GM21528 (cell line): ENCODE data around the gene PHACTR1.

Experiments
- ATAC-seq: cut with Tn5 transposase; IDR thresholded peaks from one replicate; pipeline ENCODE4 v1.9.1; 2021; ENCODE audit warnings: mild to moderate bottlenecking, moderate library complexity; ENCODE audit not compliant: unreplicated experiment, low FRiP score

Gene PHACTR1

GRCh38 chr6:12798326-12798725, 81.8 kb downstream of the PHACTR1 start:
- ATAC-seq, result no peak

GRCh38 chr6:12800120-12800519, 83.6 kb downstream of the PHACTR1 start:
- no peak for ATAC-seq

- ATAC-seq, result no peak
These were observed 84.6 kb downstream of the PHACTR1 start for GRCh38 chr6:12801141-12801540.

GRCh38 chr6:12802440-12802839, 85.9 kb downstream of the PHACTR1 start:
- ATAC-seq, result no peak

DNA sequence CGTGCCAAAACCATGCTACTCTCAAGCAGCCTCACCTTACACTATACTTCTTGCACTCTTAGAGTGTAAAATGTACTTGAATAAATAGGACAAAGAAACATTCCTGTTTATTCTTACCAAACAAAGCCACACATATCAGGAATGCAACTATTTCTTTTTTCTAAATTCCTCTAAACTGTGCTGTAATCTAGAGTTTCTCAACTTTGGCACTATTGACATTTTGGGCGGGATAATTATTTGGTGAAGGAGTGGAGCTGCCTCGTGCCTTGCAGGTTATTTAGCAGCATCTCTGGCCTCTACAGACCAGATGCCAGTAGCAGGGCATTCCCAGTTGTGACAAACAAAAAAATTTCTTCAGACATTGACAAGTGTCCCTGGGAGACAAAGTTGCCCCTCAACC, 86.9 kb downstream of the PHACTR1 start:
- ATAC-seq, result no peak

DNA sequence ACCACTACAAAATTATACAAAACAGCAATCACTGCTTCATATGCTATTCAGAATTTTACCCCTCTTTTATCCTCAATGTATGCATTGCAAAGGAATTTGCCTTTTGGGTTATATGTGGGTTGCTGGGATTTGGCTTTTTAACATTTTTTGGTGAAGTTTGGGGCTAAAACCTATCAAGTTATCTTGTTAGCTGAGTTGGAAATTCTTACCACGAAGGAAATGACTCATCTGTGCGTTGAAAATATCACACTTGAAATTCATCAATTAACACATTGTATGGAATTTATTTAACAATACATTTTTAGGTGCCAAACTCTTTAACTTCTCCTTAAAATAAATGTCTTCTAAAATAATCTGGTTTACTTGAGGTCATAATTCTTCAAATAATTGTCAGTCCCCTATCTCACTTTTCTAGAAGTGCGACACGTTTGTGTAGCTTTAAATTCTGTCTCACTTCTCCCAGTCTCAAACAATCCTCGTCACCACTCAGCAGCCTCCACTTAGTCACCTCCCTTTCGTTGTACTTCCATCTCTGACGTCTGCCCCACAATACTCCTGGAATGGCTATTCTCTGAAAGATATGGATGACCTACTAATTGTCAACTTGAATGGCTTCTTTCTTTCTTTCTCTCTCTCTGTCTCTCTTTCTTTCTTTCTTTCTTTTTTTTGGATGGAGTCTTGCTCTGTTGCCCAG, 88.5 kb downstream of the PHACTR1 start:
- ATAC-seq, result no peak

GRCh38 chr6:12806136-12806535, 89.6 kb downstream of the PHACTR1 start:
- ATAC-seq, result no peak

- ATAC-seq, result no peak
These were observed 90.2 kb downstream of the PHACTR1 start for GRCh38 chr6:12806796-12807195.

DNA sequence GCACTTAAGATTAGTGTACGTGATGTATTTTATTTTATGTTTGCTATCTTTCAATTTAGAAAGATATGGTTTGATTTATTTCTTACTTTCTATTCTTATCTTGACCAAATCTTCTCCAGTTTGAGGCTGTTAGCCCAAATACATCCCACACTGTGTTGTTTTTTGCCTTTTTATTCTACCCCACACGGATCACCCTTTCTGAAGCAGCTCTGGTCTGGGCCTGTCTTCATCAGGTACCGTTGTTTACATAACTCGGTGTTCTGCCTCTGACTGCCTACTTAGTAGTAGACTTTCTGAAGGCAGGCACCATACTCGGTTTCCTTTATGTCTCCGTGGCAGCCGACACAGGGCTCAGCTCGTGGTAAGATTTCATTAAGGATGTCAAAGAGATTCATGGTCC, 95.0 kb downstream of the PHACTR1 start:
- ATAC-seq, result no peak

DNA sequence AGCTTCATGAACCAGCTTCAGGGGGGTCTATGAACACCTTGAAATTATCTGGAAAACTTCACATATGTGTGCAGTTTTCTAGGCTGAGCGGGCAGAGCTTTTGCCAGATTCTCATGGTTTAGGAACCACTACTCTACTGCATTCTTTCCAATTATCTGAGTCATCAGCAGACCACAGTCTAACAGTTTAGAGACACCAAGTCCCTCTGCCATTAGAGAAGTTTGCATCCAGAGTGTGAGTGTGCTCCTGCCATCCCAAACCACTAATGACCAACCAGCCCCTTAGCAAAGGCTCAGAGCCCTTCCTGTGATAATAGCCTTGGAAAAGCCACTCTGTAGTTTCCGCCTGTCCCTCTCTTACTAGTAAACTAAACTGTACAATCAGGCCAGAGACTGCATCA, 96.8 kb downstream of the PHACTR1 start:
- no peak for ATAC-seq

GRCh38 chr6:12814015-12814414, 97.4 kb downstream of the PHACTR1 start:
- no peak for ATAC-seq

DNA sequence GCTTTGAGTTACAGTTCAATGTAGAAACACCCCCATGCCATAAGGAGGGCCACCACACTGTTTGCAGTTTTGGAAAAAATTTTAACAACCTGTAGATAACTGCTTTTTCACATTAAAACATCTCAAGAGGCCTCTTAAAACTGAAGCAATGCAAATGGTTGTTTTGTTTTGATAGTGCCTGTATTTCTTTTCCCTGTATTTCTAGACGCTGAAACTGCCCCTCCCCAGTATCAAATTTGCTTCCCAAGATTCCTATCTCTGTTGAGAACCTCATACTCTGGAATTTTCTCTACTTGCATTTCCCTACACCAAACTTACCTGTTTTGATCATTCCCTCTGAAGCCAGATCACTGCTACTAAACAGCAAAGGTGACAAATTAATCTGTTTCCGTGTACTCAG, 98.5 kb downstream of the PHACTR1 start:
- no peak for ATAC-seq

GRCh38 chr6:12815884-12816600, 99.5 kb downstream of the PHACTR1 start:
- ATAC-seq, result no peak

DNA sequence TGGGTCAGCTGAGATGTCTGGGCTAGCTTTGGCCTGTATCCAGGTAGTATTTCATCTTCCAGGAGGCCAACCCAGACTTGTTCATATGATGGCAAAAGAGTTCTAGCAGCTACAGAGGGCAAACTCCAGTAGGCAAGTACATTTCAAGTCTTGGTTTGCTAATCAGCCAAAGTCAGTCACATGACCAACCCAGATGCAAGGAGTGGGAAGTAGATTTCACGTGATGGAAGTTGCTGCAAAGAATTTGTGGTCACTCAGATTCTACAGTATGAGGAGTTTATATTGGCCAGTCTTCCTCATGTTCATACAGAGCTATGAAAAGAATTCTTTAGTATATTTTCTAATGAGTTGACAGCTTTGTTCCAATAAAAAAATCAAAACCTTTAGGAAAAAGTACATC, 101.8 kb downstream of the PHACTR1 start:
- no peak for ATAC-seq

- no peak for ATAC-seq
These were observed 107.3 kb downstream of the PHACTR1 start for GRCh38 chr6:12823847-12824246.

DNA sequence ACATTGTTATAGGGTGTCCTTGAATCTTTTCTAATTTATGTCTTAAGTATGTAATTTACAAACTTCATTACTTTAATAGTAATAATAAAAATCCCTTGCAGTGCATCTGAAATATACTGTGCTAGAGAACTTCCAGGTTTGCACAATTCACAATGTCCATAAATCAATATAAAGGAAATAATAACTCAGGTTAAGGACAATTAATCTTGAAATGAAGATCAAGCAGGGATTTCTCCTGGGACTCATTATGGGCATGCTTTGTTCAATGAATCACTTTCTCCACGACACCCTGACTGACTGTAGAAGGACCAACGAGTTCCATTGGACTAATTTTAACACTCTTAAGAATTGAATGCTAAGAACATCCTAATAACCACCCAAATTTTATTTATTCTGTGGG, 110.0 kb downstream of the PHACTR1 start:
- no peak for ATAC-seq

DNA sequence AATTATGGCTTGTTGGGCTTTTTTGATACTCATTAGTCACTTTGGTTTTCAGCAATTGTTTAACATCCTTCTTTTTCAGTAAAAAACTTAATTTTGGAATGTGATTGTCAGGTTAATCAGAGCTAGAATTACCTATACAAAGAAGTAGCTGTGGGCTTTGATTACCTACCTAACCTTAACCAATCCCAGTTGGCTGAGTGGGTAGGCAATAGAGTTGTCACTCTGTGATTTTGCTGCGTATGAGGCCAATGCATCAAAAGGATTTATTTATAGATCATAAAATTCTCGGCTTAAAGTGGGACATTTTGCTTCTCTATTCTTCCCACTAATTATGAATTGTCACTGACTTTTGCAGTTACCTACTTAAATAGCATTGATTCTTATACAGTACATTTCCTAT, 111.4 kb downstream of the PHACTR1 start:
- no peak for ATAC-seq

DNA sequence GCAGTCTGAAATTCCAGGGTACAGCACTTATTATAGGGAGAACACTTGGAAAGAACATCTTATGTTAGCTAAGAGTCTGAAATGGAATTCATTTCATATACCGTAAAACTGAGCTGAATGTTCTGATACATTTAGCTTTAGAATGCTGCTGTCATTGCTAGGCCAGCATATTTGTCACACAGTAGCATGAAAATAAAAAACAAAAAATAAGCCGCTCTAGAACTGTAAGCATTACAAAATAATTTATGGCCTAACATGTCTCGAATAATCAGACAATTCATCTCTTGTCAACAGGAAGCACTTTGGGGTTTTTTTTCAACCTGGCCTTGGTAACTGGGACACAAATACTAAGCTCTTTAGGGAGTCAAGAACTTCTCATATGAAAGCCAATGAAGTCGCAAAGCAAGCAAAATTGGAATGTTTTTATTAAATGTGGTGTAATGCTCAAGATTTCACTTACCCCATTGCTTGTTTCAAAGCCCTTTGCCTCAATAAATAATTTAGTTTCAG, 115.7 kb downstream of the PHACTR1 start:
- no peak for ATAC-seq

GRCh38 chr6:12836009-12836408, 119.4 kb downstream of the PHACTR1 start:
- ATAC-seq, result no peak

- no peak for ATAC-seq
These were observed 125.1 kb downstream of the PHACTR1 start for GRCh38 chr6:12841619-12842018.

DNA sequence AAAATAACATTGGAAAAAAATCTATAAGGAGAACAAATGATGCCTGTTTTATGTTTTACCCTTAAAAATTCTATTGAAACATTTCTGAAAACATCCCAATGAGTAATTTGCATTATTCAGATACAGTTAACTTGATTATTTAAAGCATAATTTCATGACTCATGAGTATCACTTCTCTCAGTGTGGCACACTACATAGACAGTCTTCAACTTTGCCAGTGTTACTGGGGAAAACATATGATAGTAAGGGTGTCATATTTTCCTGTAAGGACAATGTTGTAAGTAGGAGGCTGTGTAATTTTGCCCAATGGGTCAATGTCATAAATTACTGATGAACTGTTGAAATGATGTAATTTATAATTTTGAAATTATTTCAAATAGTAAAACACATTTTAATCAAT, 125.5 kb downstream of the PHACTR1 start:
- no peak for ATAC-seq

GRCh38 chr6:12842658-12843057, 126.1 kb downstream of the PHACTR1 start:
- ATAC-seq, result no peak
